ENCODE measurements around the gene GHSR.

The GHSR gene

GRCh38 chr3:172437713-172438112, 10.5 kb downstream of the GHSR start:
- DNase-seq (ENCODE audit: low read depth in 2 of 2): no peak

- DNase-seq (ENCODE audit: low read depth in 2 of 2): no peak
Observed at GRCh38 chr3:172415323-172415722, 32.9 kb downstream of the GHSR start.

- DNase-seq (ENCODE audit: low read depth in 2 of 2): no peak
Observed at GRCh38 chr3:172411478-172411947, 36.7 kb downstream of the GHSR start.

GRCh38 chr3:172410702-172411477, 37.4 kb downstream of the GHSR start:
- no peak for DNase-seq (ENCODE audit: low read depth in 2 of 2)

GRCh38 chr3:172407872-172408271, 40.4 kb downstream of the GHSR start:
- DNase-seq (ENCODE audit: low read depth in 2 of 2): no peak

GRCh38 chr3:172405914-172406313, 42.3 kb downstream of the GHSR start:
- DNase-seq (ENCODE audit: low read depth in 2 of 2): no peak

- DNase-seq (ENCODE audit: low read depth in 2 of 2): no peak
Observed at GRCh38 chr3:172404237-172404962, 43.9 kb downstream of the GHSR start.

- DNase-seq (ENCODE audit: low read depth in 2 of 2): no peak
Observed at GRCh38 chr3:172402892-172403643, 45.2 kb downstream of the GHSR start.

GRCh38 chr3:172402090-172402489, 46.2 kb downstream of the GHSR start:
- no peak for DNase-seq (ENCODE audit: low read depth in 2 of 2)

GRCh38 chr3:172398484-172398883, 49.8 kb downstream of the GHSR start:
- DNase-seq (ENCODE audit: low read depth in 2 of 2): no peak

GRCh38 chr3:172397716-172398405, 50.4 kb downstream of the GHSR start:
- DNase-seq (ENCODE audit: low read depth in 2 of 2): no peak

- no peak for DNase-seq (ENCODE audit: low read depth in 2 of 2)
Observed at GRCh38 chr3:172396400-172396799, 51.9 kb downstream of the GHSR start.

GRCh38 chr3:172394692-172395091, 53.6 kb downstream of the GHSR start:
- no peak for DNase-seq (ENCODE audit: low read depth in 2 of 2)

Data from stimulated activated CD8-positive, alpha-beta memory T cell treated with anti-CD3 and anti-CD28 coated beads, Interleukin-15, amount 100 ng/mL, for 48 hours (primary cell).